ENCODE measurements around the gene SH3YL1. TPM values are rescaled to one million over a fixed set of nuclear protein-coding genes. Genes with fewer than 3 reads are reported as not detected.

SH3YL1 gene
- total RNA-seq, 1 donor from 2014 or later, result 27.3 TPM

DNA sequence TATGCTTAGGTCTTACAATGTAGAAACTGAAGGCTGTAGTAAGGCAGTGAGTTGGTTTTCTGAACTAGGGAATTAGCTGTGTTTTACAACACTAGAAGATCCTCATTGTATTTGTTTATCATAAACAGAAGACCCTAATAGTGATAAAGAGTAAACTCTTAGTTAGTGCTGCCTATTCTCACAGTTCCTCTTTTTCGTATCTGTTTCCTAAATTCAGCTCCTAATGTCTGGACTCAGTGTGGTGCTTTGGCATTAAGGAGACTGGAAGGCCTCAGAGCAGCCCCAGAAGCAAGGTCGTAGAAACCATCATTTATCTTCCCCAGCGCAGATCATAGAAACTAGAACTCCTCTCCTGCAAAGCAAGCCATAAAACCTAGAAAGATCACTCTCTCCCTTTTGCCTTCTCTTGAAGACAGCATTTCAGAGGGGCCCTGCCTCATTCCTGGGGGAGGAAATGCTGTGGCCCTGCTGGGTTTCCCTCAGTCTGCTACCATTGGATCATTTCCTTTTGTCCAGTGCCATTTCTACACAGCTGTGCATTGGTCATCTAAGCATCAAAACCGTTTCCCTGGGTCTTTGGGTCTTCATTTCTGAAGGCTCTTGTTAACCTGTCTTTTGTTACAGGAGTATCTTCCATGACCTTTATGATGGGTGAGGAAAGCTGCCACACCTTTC is 5.7 kb upstream of the SH3YL1 start:
- H3K4me3 ChIP-seq (ENCODE audit: insufficient read depth, low read depth, low read length), result no peak overlapping the region
- TF ChIP-seq, protein P1, sequence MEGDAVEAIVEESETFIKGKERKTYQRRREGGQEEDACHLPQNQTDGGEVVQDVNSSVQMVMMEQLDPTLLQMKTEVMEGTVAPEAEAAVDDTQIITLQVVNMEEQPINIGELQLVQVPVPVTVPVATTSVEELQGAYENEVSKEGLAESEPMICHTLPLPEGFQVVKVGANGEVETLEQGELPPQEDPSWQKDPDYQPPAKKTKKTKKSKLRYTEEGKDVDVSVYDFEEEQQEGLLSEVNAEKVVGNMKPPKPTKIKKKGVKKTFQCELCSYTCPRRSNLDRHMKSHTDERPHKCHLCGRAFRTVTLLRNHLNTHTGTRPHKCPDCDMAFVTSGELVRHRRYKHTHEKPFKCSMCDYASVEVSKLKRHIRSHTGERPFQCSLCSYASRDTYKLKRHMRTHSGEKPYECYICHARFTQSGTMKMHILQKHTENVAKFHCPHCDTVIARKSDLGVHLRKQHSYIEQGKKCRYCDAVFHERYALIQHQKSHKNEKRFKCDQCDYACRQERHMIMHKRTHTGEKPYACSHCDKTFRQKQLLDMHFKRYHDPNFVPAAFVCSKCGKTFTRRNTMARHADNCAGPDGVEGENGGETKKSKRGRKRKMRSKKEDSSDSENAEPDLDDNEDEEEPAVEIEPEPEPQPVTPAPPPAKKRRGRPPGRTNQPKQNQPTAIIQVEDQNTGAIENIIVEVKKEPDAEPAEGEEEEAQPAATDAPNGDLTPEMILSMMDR (IDR thresholded peaks at IDR 0.05; ENCODE audit: insufficient read depth, low read depth, low read length), result no peak
- no peak for TF ChIP-seq EZH2 (IDR thresholded peaks at IDR 0.05; ENCODE audit: insufficient read depth, low read length)
- no peak overlapping the region for H3K9ac ChIP-seq (ENCODE audit: low read length)
- peaks cover 100% of the 10 kb centered on the region for H3K79me2 ChIP-seq (ENCODE audit: insufficient read depth, low read length)
- peaks cover 6% of the 10 kb centered on the region for H3K4me1 ChIP-seq (ENCODE audit: insufficient read depth, low read length)
- DNase-seq (ENCODE audit: low read depth) (no peak), FAIRE-seq (no peak)
- H3K9me3 ChIP-seq (ENCODE audit: insufficient read depth, low read depth, low read length), result no peaks in the 10 kb centered on the region
- H3K4me3 Mint-ChIP-seq (ENCODE audit: unreplicated experiment), result no peak overlapping the region
- H3K4me2 ChIP-seq (ENCODE audit: low read length), result no peak overlapping the region
- H3K27ac ChIP-seq (ENCODE audit: low read depth, low read length), result no peak overlapping the region
- H3K27me3 Mint-ChIP-seq (ENCODE audit: low read depth, unreplicated experiment), result no peaks in the 10 kb centered on the region
- H3K9me3 Mint-ChIP-seq (ENCODE audit: unreplicated experiment), result peaks cover 3% of the 10 kb centered on the region
- no peak overlapping the region for H2AFZ ChIP-seq (ENCODE audit: low read depth, low read length)
- H3K36me3 Mint-ChIP-seq (ENCODE audit: low read depth, unreplicated experiment), result peaks cover 4% of the 10 kb centered on the region
- H3K4me1 Mint-ChIP-seq (ENCODE audit: low read depth, unreplicated experiment), result peaks cover 19% of the 10 kb centered on the region
- H3K27ac Mint-ChIP-seq (ENCODE audit: unreplicated experiment), result no peak overlapping the region
- H4K20me1 ChIP-seq (ENCODE audit: insufficient read depth, low read length), result peaks cover 81% of the 10 kb centered on the region
- H3K36me3 ChIP-seq (ENCODE audit: insufficient read depth, low read length), result peaks cover 9% of the 10 kb centered on the region
- no peaks in the 10 kb centered on the region for H3K27me3 ChIP-seq (ENCODE audit: insufficient read depth, low read length)

DNA sequence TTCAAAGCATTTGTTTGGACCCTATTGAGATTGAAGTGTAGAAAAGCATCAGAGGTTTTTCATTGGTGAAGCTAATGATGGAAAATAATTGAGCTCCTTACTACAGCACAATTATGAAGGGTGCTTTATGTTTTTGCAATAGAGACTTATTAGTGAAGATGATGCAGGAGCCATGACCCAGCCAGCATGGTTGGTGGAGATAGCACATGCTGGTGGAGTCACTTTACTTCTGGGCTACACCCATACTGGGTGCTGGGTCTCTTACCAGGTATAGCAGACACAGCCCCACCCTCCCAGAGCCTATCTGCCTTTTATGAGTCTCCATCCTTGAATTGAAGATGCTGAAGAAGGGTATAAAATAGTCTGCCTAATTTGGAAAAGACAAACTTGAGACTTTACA is 4.5 kb upstream of the SH3YL1 start:
- peaks cover 94% of the 10 kb centered on the region for H3K79me2 ChIP-seq (ENCODE audit: insufficient read depth, low read length)
- H3K9ac ChIP-seq (ENCODE audit: low read length), result no peak overlapping the region
- peaks cover 6% of the 10 kb centered on the region for H3K36me3 ChIP-seq (ENCODE audit: insufficient read depth, low read length)
- H3K27ac Mint-ChIP-seq (ENCODE audit: unreplicated experiment), result no peak overlapping the region
- no peaks in the 10 kb centered on the region for H3K27me3 ChIP-seq (ENCODE audit: insufficient read depth, low read length)
- no peak overlapping the region for H3K27ac ChIP-seq (ENCODE audit: low read depth, low read length)
- DNase-seq (ENCODE audit: low read depth) (no peak), FAIRE-seq (no peak)
- H3K4me3 ChIP-seq (ENCODE audit: insufficient read depth, low read depth, low read length), result no peak overlapping the region
- no peak overlapping the region for H2AFZ ChIP-seq (ENCODE audit: low read depth, low read length)
- H3K4me1 ChIP-seq (ENCODE audit: insufficient read depth, low read length), result peaks cover 9% of the 10 kb centered on the region
- TF ChIP-seq, protein P1 (IDR thresholded peaks at IDR 0.05; ENCODE audit: insufficient read depth, low read depth, low read length), result no peak
- TF ChIP-seq EZH2 (IDR thresholded peaks at IDR 0.05; ENCODE audit: insufficient read depth, low read length), result no peak
- H3K9me3 ChIP-seq (ENCODE audit: insufficient read depth, low read depth, low read length), result no peaks in the 10 kb centered on the region
- peaks cover 3% of the 10 kb centered on the region for H3K9me3 Mint-ChIP-seq (ENCODE audit: unreplicated experiment)
- no peaks in the 10 kb centered on the region for H3K27me3 Mint-ChIP-seq (ENCODE audit: low read depth, unreplicated experiment)
- H3K4me2 ChIP-seq (ENCODE audit: low read length), result no peak overlapping the region
- H4K20me1 ChIP-seq (ENCODE audit: insufficient read depth, low read length), result peaks cover 69% of the 10 kb centered on the region
- no peak overlapping the region for H3K4me3 Mint-ChIP-seq (ENCODE audit: unreplicated experiment)
- peaks cover 19% of the 10 kb centered on the region for H3K4me1 Mint-ChIP-seq (ENCODE audit: low read depth, unreplicated experiment)
- H3K36me3 Mint-ChIP-seq (ENCODE audit: low read depth, unreplicated experiment), result peaks cover 4% of the 10 kb centered on the region
